IPS-18c (cell line): Measurements from ENCODE around the gene SIRT3.
"Not testable (repeated sequence)": the region's sequence is repeated elsewhere in the genome, so short reads cannot be mapped to it uniquely, and the experiment has no call there.

Source experiments
- H3K4me3 ChIP-seq: 2 replicates; pipeline ENCODE4 v1.7.0; 2013; ENCODE audit warnings: low read depth, mild to moderate bottlenecking, low read length, moderate library complexity; ENCODE audit not compliant: insufficient read depth
- H3K9me3 ChIP-seq: one replicate; pipeline ENCODE4 v1.6.1; 2013; ENCODE audit warnings: mild to moderate bottlenecking, low read length, moderate library complexity; ENCODE audit not compliant: control insufficient read depth, insufficient read depth

The SIRT3 gene

GRCh38 chr11:253160-253885 is 17.2 kb upstream of the SIRT3 start:
- H3K4me3 ChIP-seq: no peak overlapping the region

GRCh38 chr11:252666-253065 is 16.5 kb upstream of the SIRT3 start:
- Histone ChIP-seq H3K9me3 (no peaks in the 10 kb centered on the region), H3K4me3 (no peak overlapping the region)

More at GRCh38 chr11:253160-253885, 17.2 kb upstream of the SIRT3 start:
- H3K9me3 ChIP-seq: no peaks in the 10 kb centered on the region

DNA sequence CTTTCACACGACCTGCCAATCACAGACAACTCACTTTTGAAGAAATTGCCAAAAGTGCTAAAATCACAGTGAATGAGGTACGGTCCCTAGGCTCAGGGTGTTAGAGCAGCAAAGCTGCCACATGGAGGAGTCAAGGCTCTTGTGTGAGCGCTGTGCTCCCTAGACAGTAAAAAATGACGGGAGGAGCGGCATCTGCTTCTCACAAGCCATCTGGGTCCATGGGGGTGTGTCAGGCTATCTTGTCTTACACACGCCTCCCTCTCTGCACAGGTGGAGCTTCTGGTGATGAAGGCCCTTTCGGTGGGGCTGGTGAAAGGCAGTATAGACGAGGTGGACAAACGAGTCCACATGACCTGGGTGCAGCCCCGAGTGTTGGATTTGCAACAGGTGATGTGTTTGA is 15.4 kb upstream of the SIRT3 start:
- no peak overlapping the region for H3K4me3 ChIP-seq
- H3K9me3 ChIP-seq: no peaks in the 10 kb centered on the region

GRCh38 chr11:250740-251299 is 14.7 kb upstream of the SIRT3 start:
- no peak overlapping the region for H3K4me3 ChIP-seq
- no peaks in the 10 kb centered on the region for H3K9me3 ChIP-seq

DNA sequence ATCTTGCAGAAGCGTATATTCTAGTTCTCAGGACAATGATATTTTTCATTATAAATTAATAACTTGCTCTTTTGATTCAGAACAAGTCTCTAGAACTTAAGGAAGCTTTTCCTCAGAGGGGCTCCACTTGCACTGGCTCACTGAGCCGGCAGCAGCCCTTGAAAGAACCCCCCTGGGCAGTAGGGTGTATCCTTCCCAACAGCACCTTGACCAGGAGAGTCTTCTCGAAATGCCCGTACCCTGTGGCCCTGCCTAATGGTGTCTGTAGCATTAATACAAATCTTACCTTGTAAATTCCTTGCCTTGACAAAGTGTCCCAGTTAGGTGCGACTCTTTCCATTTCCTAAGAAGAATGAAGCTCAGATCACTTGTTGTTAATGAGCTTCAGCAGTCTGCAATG is 14.1 kb upstream of the SIRT3 start:
- Histone ChIP-seq H3K9me3 (no peaks in the 10 kb centered on the region), H3K4me3 (no peak overlapping the region)

DNA sequence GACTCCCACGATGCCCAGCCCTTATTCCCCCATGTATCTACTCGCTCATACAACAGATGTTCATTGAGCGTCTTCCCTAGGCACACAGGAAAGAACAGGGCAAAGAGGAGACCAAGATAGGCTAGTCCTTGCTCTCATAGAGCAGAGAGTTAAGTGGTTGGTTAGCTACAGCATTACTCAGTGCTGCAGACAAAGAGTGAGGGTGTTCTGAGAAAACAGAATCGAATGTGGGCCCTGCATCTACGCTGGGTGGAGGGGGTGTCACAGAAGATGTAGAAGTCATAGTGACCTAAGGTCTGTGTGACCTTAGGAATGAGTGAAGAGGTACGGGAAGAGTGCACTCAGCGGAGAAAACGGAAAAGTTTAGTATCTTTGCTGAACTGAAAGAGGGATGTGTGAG is 12.9 kb upstream of the SIRT3 start:
- Histone ChIP-seq H3K4me3 (no peak overlapping the region), H3K9me3 (no peaks in the 10 kb centered on the region)

GRCh38 chr11:244376-244775 is 8.2 kb upstream of the SIRT3 start:
- Histone ChIP-seq H3K4me3 (no peak overlapping the region), H3K9me3 (no peaks in the 10 kb centered on the region)

GRCh38 chr11:241634-242033 is 5.5 kb upstream of the SIRT3 start:
- Histone ChIP-seq H3K9me3 (no peaks in the 10 kb centered on the region), H3K4me3 (no peak overlapping the region)

DNA sequence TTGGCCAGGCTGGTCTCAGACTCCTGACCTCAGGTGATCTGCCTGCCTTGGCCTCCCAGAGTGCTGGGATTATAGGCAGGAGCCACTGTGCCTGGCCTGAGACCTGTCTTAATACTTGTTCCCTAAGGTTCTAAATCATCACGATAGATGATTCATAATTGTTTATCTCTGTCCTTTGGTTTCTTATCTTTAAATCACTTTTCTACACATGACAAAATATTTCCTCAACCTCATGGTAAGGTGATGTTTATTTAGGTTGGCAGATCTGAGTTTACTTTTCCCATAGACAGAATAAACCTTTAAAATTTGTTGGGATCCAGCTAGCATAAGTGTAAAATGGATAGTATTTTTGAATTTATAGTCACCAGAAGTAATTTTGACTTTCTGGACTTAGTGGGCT is 4.2 kb upstream of the SIRT3 start:
- no peak overlapping the region for H3K4me3 ChIP-seq
- no peaks in the 10 kb centered on the region for H3K9me3 ChIP-seq

DNA sequence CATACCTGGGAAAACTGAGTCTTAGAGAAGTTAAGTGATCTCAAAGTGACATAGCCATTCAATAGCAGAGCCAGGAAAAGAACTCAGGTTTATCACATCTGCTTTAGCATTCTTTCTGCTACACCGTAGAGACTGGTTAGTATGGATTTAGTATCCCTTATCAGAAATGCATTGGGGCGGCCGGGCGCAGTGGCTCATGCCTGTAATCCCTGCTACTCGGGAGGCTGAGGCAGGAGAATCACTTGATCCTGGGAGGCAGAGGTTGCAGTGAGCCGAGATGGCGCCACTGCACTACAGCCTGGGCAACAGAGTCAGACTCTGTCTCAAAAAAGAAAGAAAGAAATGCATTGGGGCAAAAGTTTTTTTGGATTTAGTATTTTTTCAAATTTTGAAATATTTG is 2.2 kb upstream of the SIRT3 start:
- not testable (repeated sequence) for H3K4me3 ChIP-seq, H3K9me3 ChIP-seq

DNA sequence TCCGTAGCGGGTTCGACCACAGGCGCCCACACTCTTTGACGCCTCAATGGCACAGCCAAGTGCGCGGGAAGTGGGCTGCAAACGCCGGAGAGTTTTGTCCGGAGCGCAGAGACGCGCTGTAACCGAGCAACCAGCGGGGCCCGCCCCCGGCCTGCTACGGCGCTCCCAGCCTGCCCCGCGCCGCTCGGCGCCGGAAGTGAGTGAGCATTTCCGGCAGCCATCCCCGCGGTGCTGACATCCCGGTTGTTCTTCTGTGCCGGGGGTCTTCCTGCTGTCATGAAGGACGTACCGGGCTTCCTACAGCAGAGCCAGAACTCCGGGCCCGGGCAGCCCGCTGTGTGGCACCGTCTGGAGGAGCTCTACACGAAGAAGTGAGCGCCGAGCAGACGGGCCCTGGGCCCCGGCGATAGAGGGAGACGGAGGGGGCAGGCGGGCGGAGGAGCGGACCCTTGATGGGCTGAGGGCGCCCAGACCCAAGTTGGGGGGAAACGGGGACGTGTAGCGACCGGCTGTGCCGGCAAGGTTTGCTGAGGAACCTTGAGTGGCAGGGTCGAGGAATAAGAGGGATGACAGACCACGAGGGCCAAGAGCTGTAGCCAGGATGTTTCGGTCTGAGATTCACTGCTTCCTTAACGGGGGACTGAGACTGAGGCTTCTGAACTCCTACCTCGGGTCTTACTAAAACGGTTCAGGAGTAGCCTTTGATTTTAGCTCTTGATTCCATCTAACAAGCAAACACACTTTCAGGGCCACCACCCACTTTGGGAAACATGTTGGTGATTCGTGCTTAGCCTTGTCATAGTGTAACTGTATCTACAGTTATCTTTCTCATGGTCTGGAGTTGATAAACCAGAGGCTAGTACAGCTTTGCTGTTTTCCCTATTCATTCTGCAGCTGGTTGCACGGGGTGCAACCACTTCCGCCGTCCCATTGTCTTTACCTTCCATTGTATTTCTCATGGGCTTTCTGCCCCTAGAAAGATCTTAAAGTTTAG is 929 bp upstream of the SIRT3 start, which contains the start of gene PSMD13:
TSS of gene PSMD13 (plus strand) at position 203 of the 994 bp plus-strand sequence. CDS start at position 277, 74 bp downstream.
- H3K9me3 ChIP-seq: peaks cover 2% of the 10 kb centered on the region
- H3K4me3 ChIP-seq: peak within 1 kb of the TSS; percentile 99

- peak overlapping the region; percentile 88 for H3K4me3 ChIP-seq
Observed at GRCh38 chr11:235609-235996, 539 bp downstream of the SIRT3 start.

GRCh38 chr11:235180-235579 is 962 bp downstream of the SIRT3 start:
- peak overlapping the region; percentile 88; the same call in 1 of the 2 replicates for H3K4me3 ChIP-seq

More at GRCh38 chr11:235609-235996, 539 bp downstream of the SIRT3 start:
- peaks cover 2% of the 10 kb centered on the region for H3K9me3 ChIP-seq

GRCh38 chr11:232783-233565 is 3.2 kb downstream of the SIRT3 start:
- H3K4me3 ChIP-seq: no peak overlapping the region

More at GRCh38 chr11:235180-235579, 962 bp downstream of the SIRT3 start:
- peaks cover 2% of the 10 kb centered on the region for H3K9me3 ChIP-seq

DNA sequence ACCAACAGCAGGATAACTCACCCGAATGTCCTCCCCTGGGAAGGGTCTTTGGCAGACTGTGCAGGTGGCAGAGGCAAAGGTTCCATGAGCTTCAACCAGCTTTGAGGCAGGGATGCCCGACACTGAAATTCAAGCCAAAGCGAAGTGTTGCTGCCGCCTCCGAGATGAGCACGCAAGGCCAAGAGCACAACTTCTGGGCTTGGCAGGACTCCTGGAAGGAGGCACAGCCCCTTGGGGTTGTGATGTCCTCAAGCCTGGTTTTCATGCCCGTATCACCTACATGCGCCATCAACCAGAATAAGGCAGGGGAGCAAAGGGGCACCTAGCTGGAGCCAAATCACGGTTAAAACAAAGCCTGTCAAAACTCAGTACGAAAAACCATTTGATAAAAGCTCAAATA is 5.7 kb downstream of the SIRT3 start:
- no peak overlapping the region for H3K4me3 ChIP-seq
- H3K9me3 ChIP-seq: peaks cover 2% of the 10 kb centered on the region

More at GRCh38 chr11:232783-233565, 3.2 kb downstream of the SIRT3 start:
- H3K9me3 ChIP-seq: peaks cover 2% of the 10 kb centered on the region

DNA sequence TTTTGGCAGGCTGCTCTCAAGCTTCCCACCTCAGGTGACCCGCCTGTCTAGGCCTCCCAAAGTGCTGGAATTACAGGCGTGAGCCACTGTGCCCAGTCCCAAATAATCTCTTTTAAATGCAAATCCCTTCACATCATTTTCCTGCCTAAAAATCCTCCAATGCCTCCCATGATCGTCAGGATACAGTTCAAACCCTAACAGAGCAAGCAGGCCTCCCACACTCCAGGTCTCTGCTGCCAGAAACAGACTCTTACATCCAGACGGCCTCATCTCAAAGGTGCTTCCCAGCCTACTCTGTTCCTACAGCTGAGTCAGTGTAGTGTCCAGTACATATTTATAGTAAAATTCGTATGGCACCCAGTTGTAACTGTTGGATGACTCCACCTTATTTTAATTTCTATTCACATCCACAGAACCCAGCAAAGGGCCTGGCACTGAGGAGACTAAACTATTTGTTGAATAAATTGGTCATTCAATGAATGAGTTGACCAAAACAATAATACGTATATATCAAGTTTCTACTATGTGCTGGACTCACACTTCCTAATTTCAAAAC is 8.2 kb downstream of the SIRT3 start:
- Histone ChIP-seq H3K9me3 (no peaks in the 10 kb centered on the region), H3K4me3 (no peak overlapping the region)
